ENCODE data around the gene IL18R1. TPM values are rescaled to one million over a fixed set of nuclear protein-coding genes. Genes with fewer than 3 reads are reported as not detected.

Gene IL18R1
- total and polyA plus RNA-seq, 4 donors, result 7.5 to 63.5 (median 25.7) TPM

DNA sequence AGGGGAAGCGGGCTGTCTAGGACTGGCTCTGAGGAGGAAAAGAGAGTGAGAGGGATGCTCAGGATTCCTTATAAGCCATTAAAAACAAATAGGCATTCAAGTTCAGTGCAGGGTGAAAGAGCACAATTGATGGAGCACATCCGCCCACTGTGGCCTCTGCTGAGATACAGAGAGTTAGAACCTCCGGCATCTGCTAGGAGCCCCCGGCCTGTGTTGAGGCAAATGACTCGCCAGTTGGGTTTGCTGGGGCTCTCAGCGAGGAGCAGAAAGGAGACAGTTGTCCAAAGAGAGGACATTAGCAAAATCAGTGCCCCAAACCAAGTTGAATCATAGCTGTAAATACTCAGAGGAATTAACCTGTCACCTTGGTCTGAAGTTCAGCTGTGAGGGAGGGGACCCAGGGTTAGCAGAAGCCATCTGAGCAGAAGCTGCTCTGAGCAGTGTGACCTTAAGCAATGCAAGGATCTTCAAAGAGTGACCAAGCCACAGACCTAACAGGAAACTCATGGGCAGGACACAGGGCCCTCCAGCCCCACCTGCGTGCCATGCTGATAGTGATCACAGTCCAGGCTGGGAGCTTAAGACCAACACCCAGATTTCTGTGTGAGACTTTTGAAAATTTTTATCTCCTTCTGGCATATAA, 44.0 kb downstream of the IL18R1 start:
- H3K27me3 ChIP-seq (ENCODE audit: control insufficient read depth in 3 of 3, insufficient read depth in 3 of 3, low read length in 2 of 3), result no peaks in the 10 kb centered on the region
- H3K36me3 ChIP-seq (ENCODE audit: control insufficient read depth in 4 of 4, insufficient read depth in 4 of 4, low read length in 4 of 4), result no peaks in the 10 kb centered on the region
- no peak overlapping the region for H3K4me3 ChIP-seq
- TF ChIP-seq CTCF (IDR thresholded peaks at IDR 0.05; ENCODE audit: control extremely low read depth, extremely low read depth), result no peak
- 83 to 89% methylated on average over 7 of the region's 7 CpGs for WGBS, 2 donors
- no peak for DNase-seq
- H3K4me1 ChIP-seq (ENCODE audit: control insufficient read depth in 5 of 5, insufficient read depth in 5 of 5, low read length in 5 of 5), result no peaks in the 10 kb centered on the region
- no peaks in the 10 kb centered on the region for H3K9me3 ChIP-seq (ENCODE audit: control insufficient read depth in 4 of 4, insufficient read depth in 3 of 4, low read length in 3 of 4)
- no peak overlapping the region for H3K27ac ChIP-seq (ENCODE audit: low read depth in 1 of 2, low read length in 1 of 2)
- no peak overlapping the region for H3K9ac ChIP-seq (ENCODE audit: insufficient read depth in 1 of 2, low read length in 2 of 2)
- ATAC-seq (ENCODE audit: insufficient read depth, low FRiP score), result no peak

- no peaks in the 10 kb centered on the region for H3K36me3 ChIP-seq (ENCODE audit: control insufficient read depth in 4 of 4, insufficient read depth in 4 of 4, low read length in 4 of 4)
- no peak overlapping the region for H3K27ac ChIP-seq (ENCODE audit: low read depth in 1 of 2, low read length in 1 of 2)
- no peaks in the 10 kb centered on the region for H3K4me1 ChIP-seq (ENCODE audit: control insufficient read depth in 5 of 5, insufficient read depth in 5 of 5, low read length in 5 of 5)
- H3K4me3 ChIP-seq, result no peak overlapping the region
- no peak overlapping the region for H3K9ac ChIP-seq (ENCODE audit: insufficient read depth in 1 of 2, low read length in 2 of 2)
- ATAC-seq (ENCODE audit: insufficient read depth, low FRiP score), result no peak
- H3K27me3 ChIP-seq (ENCODE audit: control insufficient read depth in 3 of 3, insufficient read depth in 3 of 3, low read length in 2 of 3), result no peaks in the 10 kb centered on the region
- no peak for TF ChIP-seq CTCF (IDR thresholded peaks at IDR 0.05; ENCODE audit: control extremely low read depth, extremely low read depth)
- DNase-seq, result no peak
- no peaks in the 10 kb centered on the region for H3K9me3 ChIP-seq (ENCODE audit: control insufficient read depth in 4 of 4, insufficient read depth in 3 of 4, low read length in 3 of 4)
Measured at GRCh38 chr2:102401456-102401855, 45.9 kb downstream of the IL18R1 start.

DNA sequence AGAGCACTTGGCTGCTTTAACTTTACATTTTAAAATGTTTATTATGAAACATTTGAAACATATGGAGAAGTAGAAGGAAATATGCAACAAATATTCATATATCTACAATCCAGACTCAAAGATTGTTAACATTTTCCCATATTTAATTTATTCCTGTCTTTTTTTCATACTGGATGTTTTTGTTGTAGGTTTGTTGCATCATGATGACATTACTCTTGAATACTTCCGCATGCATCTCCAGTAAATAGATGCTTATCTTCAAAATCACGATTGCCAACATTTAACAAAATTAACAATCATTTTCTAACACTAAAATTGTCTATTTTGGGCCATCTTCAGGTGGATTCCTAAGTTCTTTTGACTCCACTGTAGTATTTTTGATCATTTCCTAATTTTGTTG, 46.3 kb downstream of the IL18R1 start:
- no peak for ATAC-seq (ENCODE audit: insufficient read depth, low FRiP score)
- no peak for DNase-seq

More for the DNA sequence above, 46.3 kb downstream of the IL18R1 start:
- TF ChIP-seq CTCF (IDR thresholded peaks at IDR 0.05; ENCODE audit: control extremely low read depth, extremely low read depth), result no peak
- Histone ChIP-seq H3K9ac (ENCODE audit: insufficient read depth in 1 of 2, low read length in 2 of 2) (no peak overlapping the region), H3K4me1 (ENCODE audit: control insufficient read depth in 5 of 5, insufficient read depth in 5 of 5, low read length in 5 of 5) (no peaks in the 10 kb centered on the region), H3K36me3 (ENCODE audit: control insufficient read depth in 4 of 4, insufficient read depth in 4 of 4, low read length in 4 of 4) (no peaks in the 10 kb centered on the region), H3K27me3 (ENCODE audit: control insufficient read depth in 3 of 3, insufficient read depth in 3 of 3, low read length in 2 of 3) (no peaks in the 10 kb centered on the region), H3K27ac (ENCODE audit: low read depth in 1 of 2, low read length in 1 of 2) (no peak overlapping the region), H3K4me3 (no peak overlapping the region), H3K9me3 (ENCODE audit: control insufficient read depth in 4 of 4, insufficient read depth in 3 of 4, low read length in 3 of 4) (no peaks in the 10 kb centered on the region)
- WGBS, 2 donors, result 88 to 90% methylated on average over 2 of the region's 2 CpGs

Data from lung (tissue), 12 donors.